H9 (cell line): ENCODE results near the gene HBP1. TPM values are rescaled to one million over a fixed set of nuclear protein-coding genes. Genes with fewer than 3 reads are reported as not detected.

Experiments used
- DNase-seq: peaks from one replicate; pipeline ENCODE4 v3.0.0-alpha.2; 2017
- H2AFZ ChIP-seq: one replicate; pipeline ENCODE4 v1.6.1; 2013; ENCODE audit warnings: mild to moderate bottlenecking, low read length, control low read depth, moderate library complexity
- H2AK5ac ChIP-seq: 2 replicates; pipeline ENCODE4 v1.6.1; 2013; ENCODE audit warnings: low read length, control low read depth, mixed read lengths; ENCODE audit not compliant: insufficient read length
- H2BK120ac ChIP-seq: one replicate; pipeline ENCODE4 v1.6.1; 2013; ENCODE audit warnings: low read depth, mild to moderate bottlenecking, low read length, control low read depth, inconsistent platforms; ENCODE audit not compliant: poor library complexity, severe bottlenecking
- H2BK12ac ChIP-seq: 2 replicates; pipeline ENCODE4 v1.6.1; 2013; ENCODE audit warnings: low read length, control low read depth, mixed read lengths, low read depth; ENCODE audit not compliant: insufficient read length
- H2BK15ac ChIP-seq: 2 replicates; pipeline ENCODE4 v1.6.1; 2013; ENCODE audit warnings: low read depth, low read length, control low read depth
- H2BK20ac ChIP-seq: one replicate; pipeline ENCODE4 v1.6.1; 2013; ENCODE audit warnings: low read depth, mild to moderate bottlenecking, low read length, control low read depth, inconsistent platforms; ENCODE audit not compliant: poor library complexity, severe bottlenecking
- H2BK5ac ChIP-seq: 2 replicates; pipeline ENCODE4 v1.6.1; 2013; ENCODE audit warnings: low read length, control low read depth, mixed read lengths; ENCODE audit not compliant: insufficient read length
- H3K14ac ChIP-seq: 2 replicates; pipeline ENCODE4 v1.6.1; 2013; ENCODE audit warnings: low read length, control low read depth; ENCODE audit not compliant: insufficient read depth
- H3K18ac ChIP-seq: 2 replicates; pipeline ENCODE4 v1.6.1; 2013; ENCODE audit warnings: low read depth, mild to moderate bottlenecking, mixed read lengths, low read length, control low read depth; ENCODE audit not compliant: insufficient read length
- H3K23ac ChIP-seq: 2 replicates; pipeline ENCODE4 v1.6.1; 2013; ENCODE audit warnings: low read length, control low read depth, mixed read lengths, low read depth; ENCODE audit not compliant: insufficient read length
- H3K23me2 ChIP-seq: 2 replicates; pipeline ENCODE4 v1.6.1; 2013; ENCODE audit warnings: low read depth, mild to moderate bottlenecking, mixed read lengths, low read length, control low read depth; ENCODE audit not compliant: insufficient read length, poor library complexity, severe bottlenecking
- H3K27ac ChIP-seq: 2 replicates; pipeline ENCODE4 v1.5.1; 2013; ENCODE audit warnings: low read length, control low read depth, mixed read lengths, low read depth; ENCODE audit not compliant: insufficient read length
- H3K27me3 ChIP-seq: 2 replicates; pipeline ENCODE4 v1.6.1; 2013; ENCODE audit warnings: low read length, control low read depth, inconsistent platforms; ENCODE audit not compliant: insufficient read depth
- H3K4ac ChIP-seq: 2 replicates; pipeline ENCODE4 v1.6.1; 2013; ENCODE audit warnings: low read depth, mild to moderate bottlenecking, control low read depth, inconsistent platforms, low read length, moderate library complexity
- H3K4me1 ChIP-seq: 2 replicates; pipeline ENCODE4 v1.6.1; 2013; ENCODE audit warnings: low read length, control low read depth, inconsistent platforms; ENCODE audit not compliant: insufficient read depth
- H3K4me2 ChIP-seq: 2 replicates; pipeline ENCODE4 v1.6.1; 2013; ENCODE audit warnings: low read length, control low read depth, mixed read lengths; ENCODE audit not compliant: insufficient read length, insufficient read depth
- H3K56ac ChIP-seq: 2 replicates; pipeline ENCODE4 v1.6.1; 2013; ENCODE audit warnings: low read depth, mild to moderate bottlenecking, mixed read lengths, low read length, control low read depth; ENCODE audit not compliant: insufficient read length
- H3K79me1 ChIP-seq: 2 replicates; pipeline ENCODE4 v1.6.1; 2013; ENCODE audit warnings: low read depth, mild to moderate bottlenecking, moderate library complexity, low read length, control low read depth, inconsistent platforms; ENCODE audit not compliant: insufficient read depth, poor library complexity, severe bottlenecking
- H3K79me2 ChIP-seq: 2 replicates; pipeline ENCODE4 v1.6.1; 2013; ENCODE audit warnings: low read length, control low read depth, inconsistent platforms; ENCODE audit not compliant: insufficient read depth
- H3K9ac ChIP-seq: 2 replicates; pipeline ENCODE4 v1.6.1; 2013; ENCODE audit warnings: low read length, control low read depth, mixed read lengths; ENCODE audit not compliant: insufficient read length; ENCODE audit errors: extremely low read depth
- H3K9me3 ChIP-seq: one replicate; pipeline ENCODE4 v1.6.1; 2013; ENCODE audit warnings: low read depth, low read length, inconsistent platforms; ENCODE audit not compliant: control insufficient read depth
- H3T11ph ChIP-seq: one replicate; pipeline ENCODE4 v1.6.1; 2013; ENCODE audit warnings: mild to moderate bottlenecking, low read length, control low read depth, inconsistent platforms
- H4K20me1 ChIP-seq: one replicate; pipeline ENCODE4 v1.6.1; 2013; ENCODE audit not compliant: control insufficient read depth, insufficient read length, insufficient read depth
- H4K5ac ChIP-seq: 2 replicates; pipeline ENCODE4 v1.6.1; 2013; ENCODE audit warnings: low read depth, mild to moderate bottlenecking, mixed read lengths, low read length, control low read depth; ENCODE audit not compliant: insufficient read length
- H4K8ac ChIP-seq: replicated peaks from 2 replicates; pipeline ENCODE4 v1.6.1; 2013; ENCODE audit warnings: low read length, control low read depth, mixed read lengths, low read depth; ENCODE audit not compliant: insufficient read length
- H4K91ac ChIP-seq: 2 replicates; pipeline ENCODE4 v1.6.1; 2013; ENCODE audit warnings: low read depth, mild to moderate bottlenecking, moderate library complexity, mixed read lengths, low read length, control low read depth; ENCODE audit not compliant: insufficient read length
- H3K27ac Mint-ChIP-seq, 3 experiments: 2 replicates in 2 of 3; 3 replicates in 1 of 3; pipeline ENCODE4 v1.8.0; 2020 to 2021; ENCODE audit warnings: mixed read lengths in 3 of 3, mild to moderate bottlenecking in 1 of 3, moderate library complexity in 1 of 3
- H3K27me3 Mint-ChIP-seq: 2 replicates; pipeline ENCODE4 v1.8.0; 2021; ENCODE audit warnings: low read depth, mild to moderate bottlenecking, moderate library complexity, mixed read lengths
- H3K36me3 Mint-ChIP-seq, 3 experiments: 2 replicates in 2 of 3; 3 replicates in 1 of 3; pipeline ENCODE4 v1.8.0; 2020 to 2021; ENCODE audit warnings: low read depth in 3 of 3, mixed read lengths in 3 of 3; ENCODE audit not compliant: insufficient read depth in 1 of 3
- H3K4me1 Mint-ChIP-seq, 2 experiments: 2 replicates each; pipeline ENCODE4 v1.8.0; 2020; ENCODE audit warnings: mixed read lengths in 2 of 2
- H3K4me3 Mint-ChIP-seq, 2 experiments: 2 replicates in 1 of 2; 3 replicates in 1 of 2; pipeline ENCODE4 v1.8.0; 2020 to 2021; ENCODE audit warnings: mild to moderate bottlenecking in 2 of 2, mixed read lengths in 2 of 2, moderate library complexity in 1 of 2
- H3K9me3 Mint-ChIP-seq, 2 experiments: 2 replicates in 1 of 2; 3 replicates in 1 of 2; pipeline ENCODE4 v1.8.0; 2020; ENCODE audit warnings: mild to moderate bottlenecking in 2 of 2, mixed read lengths in 2 of 2, moderate library complexity in 1 of 2
- WGBS: extraction: QIAGEN DNeasy Blood & Tissue Kit; methylation state at CpG from one replicate; pipeline ENCODE4 v1.1.7; 2013; ENCODE audit warnings: missing lambda C conversion rate, low lambda C conversion rate, mixed read lengths; ENCODE audit not compliant: insufficient read length; ENCODE audit errors: extremely low coverage; 5-methylcytosine and 5-hydroxymethylcytosine counted together
- total RNA-seq: library from RNA; stranded (reverse); gene quantifications from 2 replicates; pipeline ENCODE4 v1.2.1, GENCODE V29; 2021
- TF ChIP-seq, protein P1 (sequence below): fragments of 200-600 bp; sonication (generic); conservative IDR thresholded peaks from 3 replicates; pipeline ENCODE4 v1.8.0; 2021; ENCODE audit warnings: antibody characterized with exemption, mild to moderate bottlenecking

Gene HBP1
- total RNA-seq, 1 experiment from 2014 or later = 27.6 TPM

- no peak overlapping the region for H3K4me3 Mint-ChIP-seq
- no CpG with 5 or more reads among the region's 4 CpGs for WGBS
Observed at GRCh38 chr7:107237451-107237850, 68.6 kb downstream of the HBP1 start.

More at GRCh38 chr7:107237451-107237850, 68.6 kb downstream of the HBP1 start:
- Mint-ChIP-seq H3K9me3 (no peaks in the 10 kb centered on the region), H3K36me3 (no peaks in the 10 kb centered on the region), H3K27me3 (no peaks in the 10 kb centered on the region), H3K27ac (no peak overlapping the region), H3K4me1 (peaks cover 15 to 21% of the 10 kb centered on the region in 2 experiments)
- no peaks in the 10 kb centered on the region for H3K79me2 ChIP-seq
- no peak overlapping the region for H2AK5ac ChIP-seq
- H3K9ac ChIP-seq = no peak overlapping the region
- TF ChIP-seq, protein P1, sequence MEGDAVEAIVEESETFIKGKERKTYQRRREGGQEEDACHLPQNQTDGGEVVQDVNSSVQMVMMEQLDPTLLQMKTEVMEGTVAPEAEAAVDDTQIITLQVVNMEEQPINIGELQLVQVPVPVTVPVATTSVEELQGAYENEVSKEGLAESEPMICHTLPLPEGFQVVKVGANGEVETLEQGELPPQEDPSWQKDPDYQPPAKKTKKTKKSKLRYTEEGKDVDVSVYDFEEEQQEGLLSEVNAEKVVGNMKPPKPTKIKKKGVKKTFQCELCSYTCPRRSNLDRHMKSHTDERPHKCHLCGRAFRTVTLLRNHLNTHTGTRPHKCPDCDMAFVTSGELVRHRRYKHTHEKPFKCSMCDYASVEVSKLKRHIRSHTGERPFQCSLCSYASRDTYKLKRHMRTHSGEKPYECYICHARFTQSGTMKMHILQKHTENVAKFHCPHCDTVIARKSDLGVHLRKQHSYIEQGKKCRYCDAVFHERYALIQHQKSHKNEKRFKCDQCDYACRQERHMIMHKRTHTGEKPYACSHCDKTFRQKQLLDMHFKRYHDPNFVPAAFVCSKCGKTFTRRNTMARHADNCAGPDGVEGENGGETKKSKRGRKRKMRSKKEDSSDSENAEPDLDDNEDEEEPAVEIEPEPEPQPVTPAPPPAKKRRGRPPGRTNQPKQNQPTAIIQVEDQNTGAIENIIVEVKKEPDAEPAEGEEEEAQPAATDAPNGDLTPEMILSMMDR = no peak
- H4K8ac ChIP-seq = no peak overlapping the region
- no peak overlapping the region for H4K91ac ChIP-seq
- H4K20me1 ChIP-seq = no peaks in the 10 kb centered on the region
- H2BK5ac ChIP-seq = no peak overlapping the region
- H3K23ac ChIP-seq = no peak overlapping the region
- DNase-seq = no peak
- H3K18ac ChIP-seq = no peak overlapping the region
- no peak overlapping the region for H3K4me2 ChIP-seq
- H2BK12ac ChIP-seq = no peak overlapping the region
- H3K4me1 ChIP-seq = peaks cover 5% of the 10 kb centered on the region; the same call in 1 of the 2 replicates
- no peak overlapping the region for H3K56ac ChIP-seq
- no peak overlapping the region for H2BK15ac ChIP-seq
- H3K27ac ChIP-seq = no peak overlapping the region
- no peaks in the 10 kb centered on the region for H3K27me3 ChIP-seq
- H3K4ac ChIP-seq = no peak overlapping the region
- H2AFZ ChIP-seq = no peak overlapping the region
- H3K14ac ChIP-seq = no peak overlapping the region
- H2BK120ac ChIP-seq = no peak overlapping the region
- H3K9me3 ChIP-seq = no peaks in the 10 kb centered on the region
- no peaks in the 10 kb centered on the region for H3K79me1 ChIP-seq
- H3T11ph ChIP-seq = no peak overlapping the region
- no peak overlapping the region for H2BK20ac ChIP-seq
- H4K5ac ChIP-seq = no peak overlapping the region
- no peaks in the 10 kb centered on the region for H3K23me2 ChIP-seq
